Measurements from ENCODE around the gene HRH1. TPM values are rescaled to one million over a fixed set of nuclear protein-coding genes. Genes with fewer than 3 reads are reported as not detected.
"Not testable (repeated sequence)": the region's sequence is repeated elsewhere in the genome, so short reads cannot be mapped to it uniquely, and the experiment has no call there.

HRH1 gene
- total RNA-seq, 2 donors from 2014 or later, result 0.50 to 5.9 TPM

DNA sequence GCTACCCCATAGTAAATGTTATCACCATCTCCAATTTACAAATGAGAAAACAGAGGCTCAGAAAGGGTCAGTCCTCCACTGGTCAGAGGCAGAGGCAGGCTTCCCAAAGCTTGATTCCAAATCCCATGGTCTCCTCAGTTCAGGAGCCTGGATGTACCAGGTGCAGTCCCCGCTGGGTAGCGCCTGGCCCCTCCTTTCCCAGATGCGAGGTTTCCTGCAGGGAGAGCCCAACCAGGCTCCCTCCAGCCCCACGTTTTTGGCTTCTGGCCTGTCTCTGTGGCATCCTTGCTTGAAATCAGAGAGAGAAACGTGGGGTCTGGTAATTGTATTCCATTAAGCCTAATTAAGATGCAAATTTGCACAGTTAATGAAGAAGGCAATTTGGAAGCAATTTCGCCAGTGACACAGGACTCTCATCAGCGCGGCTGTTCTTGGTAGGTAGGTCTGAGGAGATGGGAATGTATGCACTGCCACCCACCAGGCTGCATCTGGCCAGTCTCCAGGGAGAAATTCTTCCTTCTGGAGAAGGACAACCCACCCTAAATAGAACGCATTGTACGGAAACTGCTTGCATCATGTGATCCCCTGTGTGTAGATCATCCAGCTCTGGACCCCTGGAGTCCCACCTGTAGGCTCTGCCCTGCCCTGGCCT lies 50.5 kb downstream of the HRH1 start:
- Histone ChIP-seq H3K4me3 (no peak overlapping the region), H3K27ac (no peak overlapping the region), H3K27me3 (replicated peaks; ENCODE audit: insufficient read depth) (no peaks in the 10 kb centered on the region), H3K36me3 (no peaks in the 10 kb centered on the region), H3K4me1 (replicated peaks) (no peaks in the 10 kb centered on the region), H3K9me3 (no peaks in the 10 kb centered on the region)
- no peak for DNase-seq (ENCODE audit: low spot score)
- intact Hi-C loops (cut with DNase I), result no loop called here
- 34% methylated on average over 10 of the region's 10 CpGs for WGBS
- TF ChIP-seq, protein P1, sequence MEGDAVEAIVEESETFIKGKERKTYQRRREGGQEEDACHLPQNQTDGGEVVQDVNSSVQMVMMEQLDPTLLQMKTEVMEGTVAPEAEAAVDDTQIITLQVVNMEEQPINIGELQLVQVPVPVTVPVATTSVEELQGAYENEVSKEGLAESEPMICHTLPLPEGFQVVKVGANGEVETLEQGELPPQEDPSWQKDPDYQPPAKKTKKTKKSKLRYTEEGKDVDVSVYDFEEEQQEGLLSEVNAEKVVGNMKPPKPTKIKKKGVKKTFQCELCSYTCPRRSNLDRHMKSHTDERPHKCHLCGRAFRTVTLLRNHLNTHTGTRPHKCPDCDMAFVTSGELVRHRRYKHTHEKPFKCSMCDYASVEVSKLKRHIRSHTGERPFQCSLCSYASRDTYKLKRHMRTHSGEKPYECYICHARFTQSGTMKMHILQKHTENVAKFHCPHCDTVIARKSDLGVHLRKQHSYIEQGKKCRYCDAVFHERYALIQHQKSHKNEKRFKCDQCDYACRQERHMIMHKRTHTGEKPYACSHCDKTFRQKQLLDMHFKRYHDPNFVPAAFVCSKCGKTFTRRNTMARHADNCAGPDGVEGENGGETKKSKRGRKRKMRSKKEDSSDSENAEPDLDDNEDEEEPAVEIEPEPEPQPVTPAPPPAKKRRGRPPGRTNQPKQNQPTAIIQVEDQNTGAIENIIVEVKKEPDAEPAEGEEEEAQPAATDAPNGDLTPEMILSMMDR (IDR thresholded peaks at IDR 0.05), result no peak
- TF ChIP-seq POLR2AphosphoS5 (IDR thresholded peaks at IDR 0.05), result no peak
- no peak for TF ChIP-seq POLR2A (IDR thresholded peaks at IDR 0.05)

DNA sequence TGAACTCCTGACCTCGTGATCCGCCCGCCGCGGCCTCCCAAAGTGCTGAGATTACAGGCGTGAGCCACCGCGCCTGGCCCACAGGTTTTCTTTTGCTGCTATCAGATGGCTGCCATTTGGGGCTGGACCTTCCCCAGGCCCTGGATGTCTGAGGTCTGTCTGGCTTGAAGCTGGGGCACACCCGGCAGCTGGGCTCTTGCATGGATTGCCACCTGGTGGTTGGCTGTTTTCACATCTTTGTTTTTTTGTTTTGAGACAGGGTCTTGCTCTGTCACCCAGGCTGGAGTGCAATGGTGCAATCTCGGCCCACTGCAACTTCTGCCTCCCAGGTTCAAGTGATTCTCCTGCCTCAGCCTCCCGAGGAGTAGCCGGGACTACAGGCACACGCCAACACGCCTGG lies 51.6 kb downstream of the HRH1 start:
- H3K9me3 ChIP-seq; DNase-seq (ENCODE audit: low spot score); H3K27me3 ChIP-seq (replicated peaks; ENCODE audit: insufficient read depth); H3K4me3 ChIP-seq; H3K36me3 ChIP-seq; intact Hi-C loops (cut with DNase I); H3K4me1 ChIP-seq (replicated peaks); H3K27ac ChIP-seq: not testable (repeated sequence)
- WGBS, result 94% methylated on average over 14 of the region's 14 CpGs
- TF ChIP-seq, protein P1 (IDR thresholded peaks at IDR 0.05), result peak in 3 of 4 experiments; percentile 13 to 42 (median 22)

DNA sequence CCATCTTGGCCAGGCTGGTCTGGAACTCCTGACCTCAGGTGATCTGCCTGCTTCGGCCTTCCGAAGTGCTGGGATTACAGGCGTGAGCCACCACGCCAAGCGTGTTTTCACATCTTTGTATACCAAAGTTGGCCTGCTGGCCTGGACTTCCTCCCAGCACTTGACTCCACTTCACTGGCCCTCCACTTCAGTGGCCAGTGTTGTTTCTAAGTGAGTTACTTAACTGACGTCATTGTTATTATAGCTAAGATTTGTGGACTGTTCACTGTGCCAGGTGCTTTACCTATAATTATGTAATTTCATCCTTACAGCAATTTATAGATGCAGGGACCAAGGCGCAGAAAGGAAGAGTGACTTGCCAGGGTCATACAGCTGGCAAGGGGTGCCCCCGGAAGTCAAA lies 52.0 kb downstream of the HRH1 start:
- Histone ChIP-seq H3K4me3 (no peak overlapping the region), H3K4me1 (replicated peaks) (no peaks in the 10 kb centered on the region), H3K27me3 (replicated peaks; ENCODE audit: insufficient read depth) (no peaks in the 10 kb centered on the region), H3K9me3 (no peaks in the 10 kb centered on the region), H3K27ac (no peak overlapping the region), H3K36me3 (no peaks in the 10 kb centered on the region)
- WGBS, result 95% methylated on average over 8 of the region's 8 CpGs
- no peak for DNase-seq (ENCODE audit: low spot score)
- TF ChIP-seq POLR2AphosphoS5 (IDR thresholded peaks at IDR 0.05), result no peak
- TF ChIP-seq, protein P1 (IDR thresholded peaks at IDR 0.05), result no peak
- intact Hi-C loops (cut with DNase I), result no loop called here

DNA sequence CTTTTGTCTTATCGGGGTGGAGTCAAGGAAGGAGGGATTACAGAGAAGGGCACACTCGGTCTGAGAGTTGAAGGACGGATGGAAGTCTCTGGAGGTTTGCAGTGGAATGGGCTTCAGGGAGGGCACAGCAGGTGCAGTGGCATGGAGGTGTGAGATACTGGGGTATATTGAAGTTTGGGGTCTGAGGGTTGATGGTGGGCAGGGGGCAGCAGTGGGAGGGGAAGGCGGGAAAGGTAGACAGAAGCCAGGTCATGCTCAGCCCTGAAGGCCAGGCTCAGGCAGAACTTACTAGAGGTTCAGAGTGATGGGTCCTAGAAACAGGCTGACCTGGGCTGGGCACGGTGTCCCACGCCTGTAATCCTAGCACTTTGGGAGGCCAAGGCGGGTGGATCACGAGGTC lies 52.7 kb downstream of the HRH1 start:
- intact Hi-C loops (cut with DNase I), result no loop called here
- WGBS, result 89% methylated on average over 8 of the region's 8 CpGs
- H3K27me3 ChIP-seq (replicated peaks; ENCODE audit: insufficient read depth), result no peaks in the 10 kb centered on the region

More for the DNA sequence above, 52.7 kb downstream of the HRH1 start:
- H3K4me3 ChIP-seq, result no peak overlapping the region
- H3K27ac ChIP-seq, result no peak overlapping the region
- no peak for TF ChIP-seq POLR2A (IDR thresholded peaks at IDR 0.05)
- TF ChIP-seq, protein P1 (IDR thresholded peaks at IDR 0.05), result no peak
- no peak for TF ChIP-seq POLR2AphosphoS5 (IDR thresholded peaks at IDR 0.05)
- no peaks in the 10 kb centered on the region for H3K9me3 ChIP-seq
- DNase-seq (ENCODE audit: low spot score), result no peak
- H3K36me3 ChIP-seq, result no peaks in the 10 kb centered on the region
- H3K4me1 ChIP-seq (replicated peaks), result no peaks in the 10 kb centered on the region

Data from prostate gland (tissue), 2 donors.